HS-27A (cell line): ENCODE results near the gene RBM10.
"Not testable (repeated sequence)": the region's sequence is repeated elsewhere in the genome, so short reads cannot be mapped to it uniquely, and the experiment has no call there.

Experiments used
- DNase-seq: peaks from one replicate; pipeline ENCODE4 v3.0.0-alpha.2; 2012; ENCODE audit warnings: low read depth, missing footprints

RBM10 gene, protein sequence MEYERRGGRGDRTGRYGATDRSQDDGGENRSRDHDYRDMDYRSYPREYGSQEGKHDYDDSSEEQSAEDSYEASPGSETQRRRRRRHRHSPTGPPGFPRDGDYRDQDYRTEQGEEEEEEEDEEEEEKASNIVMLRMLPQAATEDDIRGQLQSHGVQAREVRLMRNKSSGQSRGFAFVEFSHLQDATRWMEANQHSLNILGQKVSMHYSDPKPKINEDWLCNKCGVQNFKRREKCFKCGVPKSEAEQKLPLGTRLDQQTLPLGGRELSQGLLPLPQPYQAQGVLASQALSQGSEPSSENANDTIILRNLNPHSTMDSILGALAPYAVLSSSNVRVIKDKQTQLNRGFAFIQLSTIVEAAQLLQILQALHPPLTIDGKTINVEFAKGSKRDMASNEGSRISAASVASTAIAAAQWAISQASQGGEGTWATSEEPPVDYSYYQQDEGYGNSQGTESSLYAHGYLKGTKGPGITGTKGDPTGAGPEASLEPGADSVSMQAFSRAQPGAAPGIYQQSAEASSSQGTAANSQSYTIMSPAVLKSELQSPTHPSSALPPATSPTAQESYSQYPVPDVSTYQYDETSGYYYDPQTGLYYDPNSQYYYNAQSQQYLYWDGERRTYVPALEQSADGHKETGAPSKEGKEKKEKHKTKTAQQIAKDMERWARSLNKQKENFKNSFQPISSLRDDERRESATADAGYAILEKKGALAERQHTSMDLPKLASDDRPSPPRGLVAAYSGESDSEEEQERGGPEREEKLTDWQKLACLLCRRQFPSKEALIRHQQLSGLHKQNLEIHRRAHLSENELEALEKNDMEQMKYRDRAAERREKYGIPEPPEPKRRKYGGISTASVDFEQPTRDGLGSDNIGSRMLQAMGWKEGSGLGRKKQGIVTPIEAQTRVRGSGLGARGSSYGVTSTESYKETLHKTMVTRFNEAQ

DNA sequence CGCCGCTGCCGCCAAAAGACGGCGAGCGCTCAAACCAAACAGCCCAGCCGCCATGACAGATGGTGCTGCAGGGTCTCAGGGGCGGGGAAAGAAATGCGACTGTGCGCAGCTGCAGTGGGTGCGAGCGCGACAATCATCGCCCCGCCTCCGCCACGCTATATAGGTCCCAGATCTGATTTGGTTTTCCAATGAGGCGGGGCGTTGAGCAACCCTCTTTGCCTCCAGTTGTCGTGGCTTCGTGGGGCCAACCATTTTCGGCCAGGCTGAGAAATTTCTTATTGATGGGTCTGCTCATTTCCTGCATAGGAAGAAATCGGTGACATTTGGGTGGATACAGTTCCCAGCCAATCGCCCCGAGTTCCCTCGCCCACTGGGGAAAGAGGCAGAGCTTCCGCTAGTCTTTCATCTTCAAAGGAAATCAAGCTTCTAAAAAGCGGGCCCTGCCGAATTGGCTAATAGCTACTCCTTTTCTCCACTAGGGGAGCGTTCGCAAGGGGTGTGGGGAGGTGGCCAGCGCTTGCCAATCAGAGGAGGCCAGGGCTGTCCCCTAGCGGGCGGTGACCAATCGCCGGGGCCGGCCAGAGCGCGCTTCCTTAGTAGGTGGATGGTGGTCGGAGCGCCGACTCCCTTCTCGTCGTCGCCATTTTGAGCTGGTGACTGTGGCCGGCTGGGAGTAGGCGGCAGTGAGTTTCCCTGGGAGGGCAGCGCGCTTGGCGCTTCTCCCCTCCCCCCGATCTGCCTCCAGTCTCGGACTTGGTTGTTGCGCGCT is at the start of gene RBM10, which contains the start of gene NDUFB11:
TSS of gene RBM10 (plus strand) at position 596 of the 769 bp plus-strand sequence. CDS start 2,261 bp downstream, outside the sequence.
TSS of gene NDUFB11 (minus strand) at position 77 of the 769 bp plus-strand sequence. CDS start at position 54, 23 bp downstream.
- peak; percentile 63 for DNase-seq

DNA sequence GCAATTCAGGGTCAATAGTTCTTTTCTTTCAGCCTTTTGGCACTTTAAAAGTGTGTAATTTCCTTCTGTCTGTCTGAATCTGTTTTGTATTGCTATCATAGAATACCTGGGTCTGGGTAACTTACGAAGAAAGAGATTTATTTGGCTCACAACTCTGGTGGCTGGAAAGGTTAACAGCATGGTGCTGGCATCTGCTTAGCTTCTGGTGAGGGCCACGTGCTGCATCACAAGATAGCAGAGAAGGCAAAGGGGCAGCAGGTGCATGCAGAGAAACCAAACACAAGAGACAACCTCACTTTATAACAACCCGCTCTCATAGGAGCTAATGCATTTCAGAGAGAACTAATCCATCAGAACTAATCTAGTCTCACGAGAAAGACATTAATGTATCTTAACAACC is 48.0 kb upstream of the RBM10 start:
- DNase-seq = no peak

DNA sequence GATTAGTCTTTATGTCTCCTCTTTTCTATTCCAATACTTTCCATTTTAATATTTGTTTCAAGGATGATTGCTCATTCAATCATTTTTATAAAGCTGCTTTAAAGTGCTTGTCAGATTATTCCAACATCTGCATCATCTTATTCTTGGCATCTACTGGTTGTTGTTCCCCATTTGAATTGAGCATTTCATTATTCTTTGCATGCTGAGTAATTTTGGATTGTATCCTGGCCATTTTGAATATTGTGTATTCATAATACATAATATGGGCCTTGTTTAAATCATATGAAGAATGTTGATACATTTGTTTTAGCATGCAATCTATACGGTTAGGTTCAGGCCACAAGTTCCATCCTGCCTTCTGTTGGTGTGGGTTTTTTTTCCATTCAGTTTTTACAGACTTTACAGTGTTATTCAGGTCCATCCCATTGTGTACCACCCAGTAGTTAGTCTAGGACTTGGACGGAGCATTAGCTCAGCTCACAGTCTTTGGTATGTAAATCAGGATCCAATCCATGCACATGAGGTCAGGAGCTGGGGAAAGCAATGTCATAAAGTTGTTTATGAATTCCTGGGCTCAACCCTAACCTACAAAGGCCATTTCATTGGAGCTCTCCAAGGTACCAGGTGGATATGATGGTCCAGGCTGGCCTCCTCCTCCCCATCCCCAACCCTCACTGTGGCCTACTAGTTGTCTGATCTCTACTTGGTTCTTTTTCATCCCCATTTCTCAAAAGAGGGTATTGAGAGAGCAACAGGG is 46.5 kb upstream of the RBM10 start:
- DNase-seq = no peak

DNA sequence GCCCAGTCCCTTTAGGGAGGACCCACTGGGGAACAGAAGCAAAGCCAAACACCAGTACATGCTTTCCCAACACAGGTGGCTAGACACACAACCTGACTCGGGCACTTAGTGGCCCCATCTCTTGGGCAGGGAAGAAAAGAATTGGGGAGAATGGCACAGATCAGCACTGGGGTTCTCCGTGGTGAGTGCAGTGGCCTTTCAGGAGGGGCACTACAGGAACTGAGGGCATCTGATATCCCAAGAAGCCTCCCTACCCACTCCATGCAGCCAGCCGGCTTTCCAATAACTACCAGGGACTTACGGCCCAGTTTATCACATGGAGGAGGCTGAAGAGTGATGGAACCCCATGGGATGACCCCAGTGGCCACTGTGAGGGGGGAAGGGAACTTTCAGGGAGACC is 43.8 kb upstream of the RBM10 start:
- no peak for DNase-seq

DNA sequence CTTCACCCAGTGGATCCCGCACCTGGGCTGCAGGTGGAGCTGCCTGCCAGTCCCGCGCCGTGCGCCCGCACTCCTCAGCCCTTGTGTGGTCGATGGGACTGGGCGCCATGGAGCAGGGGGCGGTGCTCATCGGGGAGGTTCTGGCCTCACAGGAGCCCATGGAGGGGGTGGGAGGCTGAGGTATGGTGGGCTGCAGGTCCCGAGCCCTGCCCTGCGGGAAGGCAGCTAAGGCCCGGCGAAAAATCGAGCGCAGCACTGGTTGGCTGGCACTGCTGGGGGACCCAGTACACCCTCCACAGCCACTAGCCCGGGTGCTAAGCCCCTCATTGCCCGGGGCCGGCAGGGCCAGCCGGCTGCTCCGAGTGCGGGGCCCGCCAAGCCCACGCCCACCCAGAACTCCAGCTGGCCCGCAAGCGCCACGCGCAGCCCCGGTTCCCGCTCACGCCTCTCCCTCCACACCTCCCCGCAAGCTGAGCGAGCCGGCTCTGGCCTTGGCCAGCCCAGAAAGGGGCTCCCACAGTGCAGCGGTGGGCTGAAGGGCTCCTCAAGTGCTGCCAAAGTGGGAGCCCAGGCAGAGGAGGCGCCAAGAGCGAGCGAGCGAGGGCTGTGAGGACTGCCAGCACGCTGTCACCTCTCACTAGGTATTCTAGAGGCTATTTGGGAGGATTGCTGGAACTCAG is 33.9 kb upstream of the RBM10 start:
- DNase-seq = not testable (repeated sequence)

DNA sequence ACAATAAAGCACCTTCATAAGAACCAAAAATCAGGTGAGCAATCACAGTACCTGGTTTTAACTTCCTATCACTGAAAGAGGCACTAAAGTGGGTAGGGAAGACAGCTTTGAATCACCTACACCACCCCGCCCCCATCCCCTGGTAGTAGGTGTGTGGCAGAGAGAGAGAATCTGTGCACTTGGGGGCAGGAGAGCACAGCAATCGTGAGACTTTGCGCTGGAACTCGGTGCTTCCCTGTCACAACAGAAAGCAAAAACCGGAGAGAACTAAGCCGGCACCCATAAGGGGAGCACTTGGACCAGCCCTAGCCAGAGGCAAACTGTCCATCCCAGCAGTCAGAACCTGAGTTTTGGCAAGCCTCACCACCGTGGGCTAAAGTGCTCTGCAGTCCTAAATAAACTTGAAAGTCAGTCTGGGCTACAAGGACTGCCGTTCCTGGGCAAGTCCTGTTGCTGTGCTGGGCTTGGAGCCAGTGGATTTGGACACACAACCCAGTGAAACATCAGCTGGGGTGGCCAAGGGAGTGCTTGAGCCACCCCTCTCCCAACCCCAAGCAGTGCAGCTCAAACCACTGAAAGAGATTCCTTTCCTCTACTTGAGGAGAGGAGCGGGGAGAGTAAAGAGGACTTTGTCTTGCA is 32.6 kb upstream of the RBM10 start:
- DNase-seq = no peak

DNA sequence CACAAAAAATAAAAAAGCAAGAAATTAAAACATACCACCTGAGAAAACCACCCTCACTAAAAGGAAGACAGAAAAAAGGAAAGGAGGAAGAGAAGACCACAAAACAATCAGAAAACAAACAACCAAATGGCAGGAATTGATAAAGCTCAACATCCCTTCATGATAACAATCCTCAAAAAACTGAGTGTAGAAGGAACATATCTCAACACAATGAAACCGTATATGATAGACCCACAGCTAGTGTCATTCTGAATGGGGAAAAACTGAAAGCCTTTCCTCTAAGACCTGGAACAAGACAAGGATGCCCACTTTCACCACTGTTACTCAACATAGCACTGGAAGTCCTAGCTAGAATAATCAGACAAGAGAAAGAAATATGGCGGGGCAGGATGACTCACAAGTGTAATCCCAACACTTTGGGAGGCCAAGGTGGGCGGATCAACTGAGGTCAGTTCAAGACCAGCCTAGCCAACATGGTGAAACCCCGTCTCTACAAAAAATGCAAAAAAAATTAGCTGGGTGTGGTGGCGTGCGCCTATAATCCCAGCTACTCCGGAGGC is 28.4 kb upstream of the RBM10 start:
- DNase-seq = not testable (repeated sequence)

DNA sequence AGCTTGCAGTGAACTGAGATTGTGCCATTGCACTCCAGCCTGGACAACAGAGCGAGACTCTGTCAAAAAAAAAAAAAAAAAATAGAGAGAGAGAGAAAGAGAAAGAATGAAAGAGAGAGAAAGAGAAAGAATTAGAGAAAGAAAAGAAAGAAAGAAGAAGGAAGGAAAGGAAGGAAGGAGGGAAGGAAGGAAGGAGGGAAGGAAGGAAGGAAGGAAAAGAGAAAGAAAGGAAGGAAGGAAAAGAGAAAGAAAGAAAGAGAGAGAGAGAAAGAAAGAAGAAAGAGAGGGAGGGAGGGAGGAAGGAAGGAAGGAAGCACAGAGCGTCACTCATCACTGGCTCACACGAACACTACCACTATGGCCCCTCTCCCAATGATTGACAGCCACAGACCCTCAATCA is 20.6 kb upstream of the RBM10 start:
- DNase-seq = not testable (repeated sequence)

DNA sequence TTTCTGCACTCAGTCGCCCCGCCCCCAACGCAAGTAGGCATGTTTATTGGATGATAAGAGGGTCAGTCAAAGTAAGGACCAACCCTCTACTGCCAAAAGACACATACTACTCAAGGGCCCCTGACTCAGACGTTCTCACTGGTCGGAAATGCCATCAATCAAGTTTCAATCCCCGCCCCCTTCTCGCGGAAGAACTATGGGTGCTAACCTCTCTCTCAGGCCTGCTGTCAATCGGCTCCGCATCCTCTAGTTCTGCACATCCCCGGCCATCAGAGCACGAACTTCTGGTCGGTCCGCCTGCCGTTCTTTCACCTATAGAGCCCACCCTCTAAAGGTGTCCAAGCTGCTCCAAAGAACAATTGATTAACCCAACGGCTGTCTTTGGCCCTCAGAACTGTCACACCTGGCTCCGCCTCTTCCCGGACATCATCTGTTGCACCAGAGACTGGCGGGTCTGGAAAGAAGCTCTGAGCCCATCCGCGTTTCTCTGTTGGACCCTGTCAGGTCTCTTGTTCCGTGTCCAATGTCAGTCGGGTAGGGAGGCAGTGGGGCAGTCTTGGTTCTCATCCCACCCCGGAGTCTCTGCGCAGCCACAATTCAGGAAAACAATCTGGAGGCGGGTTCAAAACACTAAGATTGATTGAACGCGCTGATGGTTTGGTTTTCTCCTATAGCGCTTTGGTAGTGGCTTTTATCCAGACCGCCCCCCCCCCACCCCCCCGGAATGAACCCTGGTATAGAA is 15.7 kb upstream of the RBM10 start:
- DNase-seq = peak; percentile 75

DNA sequence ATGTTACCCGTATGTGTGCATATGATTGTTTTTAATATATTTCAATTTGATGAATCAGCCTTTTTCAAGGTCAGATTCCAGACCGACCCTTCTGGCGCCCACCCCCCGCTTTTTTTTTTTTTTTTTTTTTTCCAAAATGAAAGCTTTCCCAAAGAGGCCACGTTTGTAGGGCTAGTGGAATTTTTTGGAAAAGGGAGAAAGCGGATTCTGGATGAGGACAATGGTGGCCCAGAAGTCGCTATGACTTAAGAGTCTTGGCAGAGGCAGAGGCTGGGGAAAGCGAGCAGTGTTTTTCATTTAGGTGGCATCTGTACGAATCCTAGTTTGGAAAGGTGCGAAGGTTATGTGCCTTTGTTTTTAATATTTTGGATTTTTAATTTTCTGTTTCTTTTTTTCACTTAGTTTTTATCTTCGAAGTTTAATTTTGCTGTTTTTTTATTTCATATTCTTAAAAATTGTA is 15.1 kb upstream of the RBM10 start:
- DNase-seq = no peak

DNA sequence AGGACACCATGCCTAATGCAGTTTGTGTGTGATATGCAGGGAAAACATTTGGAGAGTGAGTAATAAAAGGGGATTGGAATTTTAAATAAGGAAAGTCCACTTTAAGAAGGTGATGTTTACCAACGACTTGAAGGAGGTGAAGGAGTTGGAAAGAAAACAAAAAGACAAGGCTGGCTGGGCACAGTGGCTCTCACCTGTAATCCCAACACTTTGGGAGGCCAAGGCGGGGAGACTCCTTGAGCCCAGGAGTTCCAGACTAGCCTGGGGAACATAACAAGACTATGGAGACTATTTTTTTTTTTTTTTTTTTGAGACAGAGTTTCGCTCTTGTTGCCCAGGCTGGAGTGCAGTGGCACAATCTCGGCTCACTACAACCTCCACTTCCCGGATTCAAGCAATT is 11.5 kb upstream of the RBM10 start:
- no peak for DNase-seq

DNA sequence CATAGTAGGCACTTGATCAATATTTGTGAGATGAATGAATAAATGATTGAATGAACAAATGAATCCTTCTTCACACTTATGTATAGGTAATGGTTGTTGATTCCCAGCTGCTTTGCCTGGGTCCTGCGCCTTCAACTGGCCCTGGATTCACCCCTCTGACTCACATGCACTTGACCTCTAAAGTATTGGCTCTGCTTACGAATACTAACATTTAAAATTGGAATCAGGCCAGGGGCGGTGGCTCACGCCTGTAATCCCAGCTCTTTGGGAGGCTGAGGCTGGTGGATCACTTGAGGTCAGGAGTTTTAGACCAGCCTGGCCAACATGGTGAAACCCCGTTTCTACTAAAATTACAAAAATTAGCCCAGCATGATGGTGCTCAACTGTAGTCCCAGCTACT is 9.4 kb upstream of the RBM10 start:
- DNase-seq = not testable (repeated sequence)

DNA sequence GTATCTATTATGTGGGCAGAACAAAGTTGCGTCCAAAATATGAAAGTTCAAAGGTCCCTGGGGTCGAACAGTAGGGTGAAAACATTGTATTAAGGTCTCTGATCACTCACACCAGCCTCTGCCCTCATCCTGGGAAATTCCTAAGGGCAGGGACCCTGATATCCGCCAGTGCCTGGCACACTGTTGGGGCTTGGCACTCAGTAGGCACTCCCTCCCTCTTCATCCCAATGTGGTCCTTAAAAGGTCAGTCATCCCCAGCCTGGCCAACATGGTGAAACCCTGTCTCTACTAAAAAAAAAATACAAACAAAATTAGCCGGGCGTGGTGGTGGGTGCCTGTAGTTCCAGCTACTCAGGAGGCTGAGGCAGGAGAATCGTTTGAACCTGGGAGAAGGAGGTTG is 6.8 kb upstream of the RBM10 start:
- no peak for DNase-seq

DNA sequence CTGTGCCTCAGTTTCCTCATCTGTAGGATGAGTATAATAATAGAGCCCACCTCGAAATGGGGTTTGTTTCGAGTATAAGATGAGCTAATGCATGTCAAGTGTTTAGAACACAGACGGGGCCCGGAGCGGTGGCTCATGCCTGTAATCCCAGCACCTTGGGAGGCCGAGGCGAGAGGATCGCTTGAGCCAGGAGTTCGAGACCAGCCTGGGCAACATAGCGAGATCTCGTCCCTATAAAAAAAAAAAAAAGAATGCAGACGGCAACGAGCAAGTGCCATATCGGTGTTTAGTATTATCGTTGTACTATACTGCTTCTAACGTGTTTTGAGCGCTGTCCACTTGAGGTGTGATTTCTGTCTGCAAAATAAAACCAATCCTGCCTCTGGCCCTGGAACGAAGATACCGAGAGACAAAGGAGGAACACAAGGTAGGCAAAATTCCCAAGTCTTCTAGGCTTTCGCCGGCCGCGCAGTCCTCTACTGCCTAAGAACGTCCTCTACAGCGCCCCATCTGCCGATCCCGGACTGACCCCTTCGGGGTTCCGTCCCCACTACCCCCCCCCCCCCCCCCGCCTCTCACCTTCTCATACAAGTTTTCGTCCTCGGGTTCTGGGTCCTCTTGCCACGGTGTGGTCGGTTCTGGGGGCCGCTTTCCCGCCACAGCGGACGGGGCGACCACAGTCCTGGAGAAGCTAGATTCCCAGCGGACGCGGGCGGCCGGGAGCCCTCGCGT is 961 bp upstream of the RBM10 start:
- DNase-seq = no peak

DNA sequence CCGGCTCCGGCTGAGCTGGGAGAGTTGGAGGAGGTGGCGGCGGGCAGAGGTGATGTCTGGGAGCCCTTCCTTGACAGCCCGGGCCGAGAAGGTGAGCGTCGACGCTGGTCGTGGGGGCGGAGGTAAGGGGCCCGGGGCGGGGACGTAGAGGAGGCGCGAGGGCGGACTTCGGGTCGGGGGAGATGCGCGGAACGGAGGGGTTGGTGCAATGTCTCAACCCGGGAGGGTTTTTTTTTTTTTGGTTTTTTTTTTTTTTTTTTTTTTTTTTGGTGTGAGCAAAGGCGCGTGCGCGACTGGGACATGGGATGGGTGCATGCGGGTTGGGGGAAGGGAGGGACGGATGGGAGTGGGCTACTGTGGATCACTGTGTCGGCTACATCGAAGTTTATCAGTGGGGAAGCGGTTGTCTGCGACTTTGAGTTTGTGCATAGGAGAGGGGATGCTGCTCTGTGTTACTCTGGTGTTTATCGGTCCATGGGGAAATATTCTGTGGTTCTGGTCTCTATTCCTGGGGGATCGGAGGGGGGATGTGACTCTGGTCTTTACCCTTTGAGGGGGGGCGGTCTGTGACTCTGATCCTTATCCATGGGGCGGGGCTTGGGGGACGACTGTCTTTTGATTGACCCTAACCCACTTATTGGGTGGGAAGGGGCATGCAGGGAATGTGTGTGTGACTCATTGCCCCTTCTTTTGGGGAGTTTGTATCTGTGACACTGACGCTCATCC is 537 bp downstream of the RBM10 start:
- DNase-seq = no peak

DNA sequence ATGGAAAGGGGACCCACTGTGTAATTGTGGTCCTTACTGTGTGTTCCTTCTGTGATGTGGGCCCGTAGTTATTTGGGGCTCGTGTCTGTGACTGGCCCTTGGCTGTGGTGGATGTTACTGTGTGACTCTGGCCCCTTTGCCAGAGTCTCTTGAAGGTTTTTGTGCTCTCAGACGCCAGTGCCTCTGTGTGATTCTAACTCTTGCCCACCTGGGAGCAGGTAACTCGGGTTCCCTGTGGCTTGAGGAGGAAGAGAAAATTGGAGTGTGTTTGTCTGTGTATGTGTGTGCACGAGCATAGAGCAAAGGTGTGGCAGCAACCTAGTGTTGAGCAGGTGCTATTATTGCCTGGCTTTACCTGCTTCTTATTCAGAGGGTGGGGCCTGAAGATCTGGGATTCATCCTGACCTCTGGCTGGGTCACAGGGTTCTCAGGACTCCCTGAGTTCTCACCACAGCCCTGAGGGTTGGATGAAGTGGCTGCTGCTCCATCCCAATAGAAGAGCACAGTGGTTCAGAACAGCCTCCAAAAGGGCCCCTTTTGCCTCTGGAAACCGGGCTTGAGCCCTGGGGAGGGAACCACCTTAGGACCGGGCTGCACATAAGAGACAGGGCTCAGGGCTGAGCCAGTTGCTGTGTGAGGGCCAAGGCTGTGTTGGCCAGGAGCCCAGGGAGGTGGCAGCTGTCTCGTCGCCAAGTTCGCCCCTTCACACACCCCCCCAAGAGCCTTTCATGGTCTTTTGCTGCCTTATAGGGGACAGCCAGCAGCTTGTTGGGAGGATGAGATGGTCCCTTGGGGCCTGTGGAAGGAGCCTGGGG is 1.3 kb downstream of the RBM10 start:
- no peak for DNase-seq
